ENCODE measurements around the gene CDH23. TPM values are rescaled to one million over a fixed set of nuclear protein-coding genes. Genes with fewer than 3 reads are reported as not detected.

Gene CDH23
- total RNA-seq, 1 donor from 2014 or later, result not detected

- H3K4me3 Mint-ChIP-seq (ENCODE audit: unreplicated experiment), result no peak overlapping the region
- peaks cover 2% of the 10 kb centered on the region for H3K36me3 Mint-ChIP-seq (ENCODE audit: low read depth)
- peaks cover 8% of the 10 kb centered on the region for H3K4me1 Mint-ChIP-seq (ENCODE audit: low read depth)
- DNase-seq (ENCODE audit: low spot score), result no peak
- no peak overlapping the region for H3K27ac Mint-ChIP-seq (ENCODE audit: unreplicated experiment)
- no peaks in the 10 kb centered on the region for H3K9me3 Mint-ChIP-seq (ENCODE audit: low read depth)
- no peak for TF ChIP-seq CTCF (IDR thresholded peaks at IDR 0.05)
- H3K27me3 Mint-ChIP-seq (ENCODE audit: low read depth), result peaks cover 3% of the 10 kb centered on the region
These were observed 32.8 kb upstream of the CDH23 start for GRCh38 chr10:71363936-71364335.

GRCh38 chr10:71365366-71365765, 31.4 kb upstream of the CDH23 start:
- peaks cover 6% of the 10 kb centered on the region for H3K27me3 Mint-ChIP-seq (ENCODE audit: low read depth)
- TF ChIP-seq CTCF (IDR thresholded peaks at IDR 0.05), result no peak
- H3K27ac Mint-ChIP-seq (ENCODE audit: unreplicated experiment), result no peak overlapping the region
- H3K4me1 Mint-ChIP-seq (ENCODE audit: low read depth), result peaks cover 8% of the 10 kb centered on the region
- no peak overlapping the region for H3K4me3 Mint-ChIP-seq (ENCODE audit: unreplicated experiment)
- H3K9me3 Mint-ChIP-seq (ENCODE audit: low read depth), result no peaks in the 10 kb centered on the region
- H3K36me3 Mint-ChIP-seq (ENCODE audit: low read depth), result no peaks in the 10 kb centered on the region
- no peak for DNase-seq (ENCODE audit: low spot score)

- no peak for DNase-seq (ENCODE audit: low spot score)
- Mint-ChIP-seq H3K27me3 (ENCODE audit: low read depth) (peaks cover 13% of the 10 kb centered on the region), H3K4me3 (ENCODE audit: unreplicated experiment) (no peak overlapping the region), H3K36me3 (ENCODE audit: low read depth) (no peaks in the 10 kb centered on the region), H3K9me3 (ENCODE audit: low read depth) (no peaks in the 10 kb centered on the region), H3K4me1 (ENCODE audit: low read depth) (peaks cover 8% of the 10 kb centered on the region), H3K27ac (ENCODE audit: unreplicated experiment) (no peak overlapping the region)
- TF ChIP-seq CTCF (IDR thresholded peaks at IDR 0.05), result no peak
These were observed 30.0 kb upstream of the CDH23 start for GRCh38 chr10:71366690-71367089.

- DNase-seq (ENCODE audit: low spot score), result no peak
- no peak overlapping the region for H3K4me3 Mint-ChIP-seq (ENCODE audit: unreplicated experiment)
- no peak for TF ChIP-seq CTCF (IDR thresholded peaks at IDR 0.05)
- H3K4me1 Mint-ChIP-seq (ENCODE audit: low read depth), result peaks cover 8% of the 10 kb centered on the region
- peaks cover 19% of the 10 kb centered on the region for H3K27me3 Mint-ChIP-seq (ENCODE audit: low read depth)
- no peak overlapping the region for H3K27ac Mint-ChIP-seq (ENCODE audit: unreplicated experiment)
- no peaks in the 10 kb centered on the region for H3K36me3 Mint-ChIP-seq (ENCODE audit: low read depth)
- no peaks in the 10 kb centered on the region for H3K9me3 Mint-ChIP-seq (ENCODE audit: low read depth)
These were observed 29.4 kb upstream of the CDH23 start for GRCh38 chr10:71367271-71367670.

- no peak for DNase-seq (ENCODE audit: low spot score)
These were observed 28.5 kb upstream of the CDH23 start for GRCh38 chr10:71368176-71368575.

More at GRCh38 chr10:71368176-71368575, 28.5 kb upstream of the CDH23 start:
- H3K4me1 Mint-ChIP-seq (ENCODE audit: low read depth), result peaks cover 8% of the 10 kb centered on the region
- no peak overlapping the region for H3K27ac Mint-ChIP-seq (ENCODE audit: unreplicated experiment)
- no peak for TF ChIP-seq CTCF (IDR thresholded peaks at IDR 0.05)
- H3K4me3 Mint-ChIP-seq (ENCODE audit: unreplicated experiment), result no peak overlapping the region
- H3K27me3 Mint-ChIP-seq (ENCODE audit: low read depth), result peaks cover 27% of the 10 kb centered on the region
- no peaks in the 10 kb centered on the region for H3K36me3 Mint-ChIP-seq (ENCODE audit: low read depth)
- no peaks in the 10 kb centered on the region for H3K9me3 Mint-ChIP-seq (ENCODE audit: low read depth)
